Ascending aorta (tissue), 2 donors: ENCODE measurements around the gene LGALS1. TPM values are rescaled to one million over a fixed set of nuclear protein-coding genes. Genes with fewer than 3 reads are reported as not detected.
"Not testable (repeated sequence)": the region's sequence is repeated elsewhere in the genome, so short reads cannot be mapped to it uniquely, and the experiment has no call there.

Source experiments
- DNase-seq, 2 donors: peaks; one replicate each; pipeline ENCODE4 v3.0.0-alpha.2; 2019; ENCODE audit warnings: low spot score in 2 of 2
- H3K27ac ChIP-seq, 2 donors: fragments of 200-600 bp; sonication (generic); one replicate each; pipeline ENCODE4 v1.5.1; 2016 to 2017; ENCODE audit warnings: mild to moderate bottlenecking in 1 of 2
- H3K27me3 ChIP-seq: fragments of 200-600 bp; sonication (generic); one replicate; pipeline ENCODE4 v1.5.1; 2017
- H3K36me3 ChIP-seq, 2 donors: fragments of 200-600 bp; sonication (generic); one replicate each; pipeline ENCODE4 v1.5.1; 2016
- H3K4me1 ChIP-seq, 2 donors: fragments of 200-600 bp; sonication (generic); one replicate each; pipeline ENCODE4 v1.5.1; 2016 to 2017; ENCODE audit warnings: mild to moderate bottlenecking in 1 of 2
- H3K4me3 ChIP-seq, 2 donors: fragments of 200-600 bp; sonication (generic); one replicate each; pipeline ENCODE4 v1.5.1; 2016 to 2017; ENCODE audit warnings: mild to moderate bottlenecking in 1 of 2
- H3K9me3 ChIP-seq, 2 donors: fragments of 200-600 bp; sonication (generic); one replicate each; pipeline ENCODE4 v1.5.1; 2016
- CTCF ChIP-seq, 3 experiments: fragments of 200-600 bp in 2 of 3; fragments of 450-650 bp in 1 of 3; sonication (generic) in 2 of 3; IDR thresholded peaks; one replicate each; pipeline ENCODE4 v1.5.1; 2016 to 2019; ENCODE audit warnings: antibody characterized with exemption in 3 of 3, mild to moderate bottlenecking in 1 of 3, moderate library complexity in 1 of 3
- intact Hi-C: fragments of 100-400 bp; cut with DNase I; formaldehyde crosslinking; loops from one replicate; pipeline ENCODE4 v1.15.1; 2023
- total RNA-seq: library from RNA; depleted of rRNA; stranded (reverse); fragments of >200 nt; gene quantifications from one replicate; pipeline ENCODE4 v1.1.0, GENCODE V29; 2016

The LGALS1 gene
- total RNA-seq, 1 donor from 2014 or later, result 2,009 TPM

- intact Hi-C loops, result no loop called here
- Histone ChIP-seq H3K27ac (no peak overlapping the region), H3K4me1 (peaks cover 0 to 9% of the 10 kb centered on the region in 2 donors), H3K4me3 (no peak overlapping the region), H3K9me3 (no peaks in the 10 kb centered on the region), H3K36me3 (peaks cover 39 to 44% of the 10 kb centered on the region in 2 donors), H3K27me3 (no peaks in the 10 kb centered on the region)
- DNase-seq, result no peak
- no peak for TF ChIP-seq CTCF (IDR thresholded peaks at IDR 0.05)
Observed at GRCh38 chr22:37690901-37691504, 15.6 kb downstream of the LGALS1 start.

GRCh38 chr22:37692627-37693285, 17.3 kb downstream of the LGALS1 start:
- peaks cover 39 to 44% of the 10 kb centered on the region in 2 donors for H3K36me3 ChIP-seq
- no peak overlapping the region for H3K27ac ChIP-seq

GRCh38 chr22:37694131-37694530, 18.7 kb downstream of the LGALS1 start:
- H3K27me3 ChIP-seq, H3K9me3 ChIP-seq, intact Hi-C loops, DNase-seq, H3K4me3 ChIP-seq, H3K27ac ChIP-seq: not testable (repeated sequence)
- H3K36me3 ChIP-seq, result peaks cover 32 to 35% of the 10 kb centered on the region in 2 donors
- H3K4me1 ChIP-seq, result peaks cover 0 to 11% of the 10 kb centered on the region in 2 donors

More at GRCh38 chr22:37692627-37693285, 17.3 kb downstream of the LGALS1 start:
- intact Hi-C loops, result no loop called here
- no peak for DNase-seq
- Histone ChIP-seq H3K4me3 (no peak overlapping the region), H3K27me3 (no peaks in the 10 kb centered on the region), H3K4me1 (peaks cover 0 to 11% of the 10 kb centered on the region in 2 donors), H3K9me3 (no peaks in the 10 kb centered on the region)
- TF ChIP-seq CTCF (IDR thresholded peaks at IDR 0.05), result no peak

- H3K4me1 ChIP-seq, result peaks cover 0 to 11% of the 10 kb centered on the region in 2 donors
- intact Hi-C loops, result loop anchor here (1.0 to 2.0 kb wide), 2 partner anchors 32 to 51 kb away; no protein-coding TSS in a partner anchor
- not testable (repeated sequence) for DNase-seq, H3K9me3 ChIP-seq, H3K27me3 ChIP-seq
- peak overlapping the region in 1 of 2 donors; percentile 57 for H3K27ac ChIP-seq
- peak overlapping the region in 1 of 2 donors; percentile 49 for H3K4me3 ChIP-seq
- peaks cover 21 to 22% of the 10 kb centered on the region in 2 donors for H3K36me3 ChIP-seq
Observed at GRCh38 chr22:37696260-37696656, 20.8 kb downstream of the LGALS1 start.

GRCh38 chr22:37696657-37697537, 21.5 kb downstream of the LGALS1 start, which contains the start of gene TRIOBP:
Gene TRIOBP (plus strand): TSS chr22:37697048. CDS start chr22:37701366, 4,318 bp downstream.
- peak; percentile 89 to 98 for DNase-seq
- no peaks in the 10 kb centered on the region for H3K9me3 ChIP-seq
- TF ChIP-seq CTCF (IDR thresholded peaks at IDR 0.05), result peak; percentile 30 to 47 (median 32)
- H3K36me3 ChIP-seq, result peaks cover 15 to 16% of the 10 kb centered on the region in 2 donors
- peaks cover 0 to 11% of the 10 kb centered on the region in 2 donors for H3K4me1 ChIP-seq
- H3K4me3 ChIP-seq, result peak within 1 kb of the TSS in 1 of 2 donors; percentile 49
- intact Hi-C loops, result loop anchor here (1.0 to 2.0 kb wide), 2 partner anchors 31 to 50 kb away; no protein-coding TSS in a partner anchor
- H3K27me3 ChIP-seq, result no peaks in the 10 kb centered on the region
- H3K27ac ChIP-seq, result peak within 1 kb of the TSS; percentile 61 to 72

- no peak for DNase-seq
- intact Hi-C loops, result loop anchor here (2.0 kb wide), 1 partner anchor 49 kb away; no protein-coding TSS in a partner anchor
- Histone ChIP-seq H3K27me3 (no peaks in the 10 kb centered on the region), H3K27ac (peak overlapping the region; percentile 61 to 72), H3K4me1 (peaks cover 0 to 11% of the 10 kb centered on the region in 2 donors), H3K36me3 (peaks cover 9 to 10% of the 10 kb centered on the region in 2 donors), H3K9me3 (no peaks in the 10 kb centered on the region), H3K4me3 (no peak overlapping the region)
- TF ChIP-seq CTCF (IDR thresholded peaks at IDR 0.05), result no peak
Observed at GRCh38 chr22:37697538-37697835, 22.1 kb downstream of the LGALS1 start.
